OCI-LY7 (cell line): ENCODE data around the gene DTWD2. TPM values are rescaled to one million over a fixed set of nuclear protein-coding genes. Genes with fewer than 3 reads are reported as not detected.
"Not testable (repeated sequence)": the region's sequence is repeated elsewhere in the genome, so short reads cannot be mapped to it uniquely, and the experiment has no call there.

Experiments used
- BruUV-seq: library from RNA; stranded (reverse); fragments of 400-500 nt; replicated peaks from 2 replicates; lab custom pipeline; 2021; lab: Mats Ljungman, UMichigan
- CTCF ChIA-PET: fragments of 300-600 bp; sonication (Branson Sonifier 250); formaldehyde crosslinking; loops from one replicate; lab custom pipeline; 2022; ENCODE audit warnings: antibody characterized with exemption; ENCODE audit not compliant: unreplicated experiment; lab: Charles Lee
- POLR2A ChIA-PET: fragments of 300-600 bp; sonication (Branson Sonifier 250); formaldehyde crosslinking; loops from one replicate; lab custom pipeline; 2022; ENCODE audit warnings: antibody characterized with exemption; lab: Charles Lee
- DNase-seq: peaks from one replicate; pipeline ENCODE4 v3.0.0-alpha.2; 2015; ENCODE audit warnings: low spot score
- H2AFZ ChIP-seq: fragments of 200-600 bp; sonication (generic), shearing (Covaris generic); 2 replicates; pipeline ENCODE4 v1.6.1; 2014; ENCODE audit warnings: mild to moderate bottlenecking, antibody characterized with exemption, low read length, moderate library complexity
- H3K27ac ChIP-seq: fragments of 200-600 bp; sonication (generic); 2 replicates; pipeline ENCODE4 v1.5.1; 2014; ENCODE audit warnings: mixed run types, low read depth, mild to moderate bottlenecking, moderate library complexity, low read length, inconsistent platforms; ENCODE audit not compliant: poor library complexity, severe bottlenecking
- H3K36me3 ChIP-seq: fragments of 200-600 bp; sonication (generic); 2 replicates; pipeline ENCODE4 v1.6.1; 2014; ENCODE audit warnings: mild to moderate bottlenecking, antibody characterized with exemption, low read length, moderate library complexity, mixed read lengths; ENCODE audit not compliant: insufficient read depth
- H3K4me1 ChIP-seq: fragments of 200-600 bp; sonication (generic); 2 replicates; pipeline ENCODE4 v1.5.1; 2014; ENCODE audit warnings: mild to moderate bottlenecking, low read length; ENCODE audit not compliant: insufficient read depth, poor library complexity, severe bottlenecking
- H3K4me2 ChIP-seq: fragments of 200-600 bp; sonication (generic); 2 replicates; pipeline ENCODE4 v1.6.1; 2014; ENCODE audit warnings: mild to moderate bottlenecking, low read length
- H3K4me3 ChIP-seq: fragments of 200-600 bp; sonication (generic); 2 replicates; pipeline ENCODE4 v1.5.1; 2014; ENCODE audit warnings: mild to moderate bottlenecking, low read depth, low read length; ENCODE audit not compliant: poor library complexity, severe bottlenecking
- H3K79me2 ChIP-seq: fragments of 200-600 bp; sonication (generic); 2 replicates; pipeline ENCODE4 v1.6.1; 2016; ENCODE audit warnings: low read depth, mild to moderate bottlenecking, low read length, moderate library complexity, mixed read lengths; ENCODE audit not compliant: insufficient read depth
- H3K9me2 ChIP-seq: fragments of 200-600 bp; sonication (generic); 2 replicates; pipeline ENCODE4 v1.6.1; 2016; ENCODE audit warnings: mild to moderate bottlenecking, low read length, mixed read lengths; ENCODE audit not compliant: insufficient read depth
- H3K9me3 ChIP-seq: fragments of 200-600 bp; sonication (generic); 2 replicates; pipeline ENCODE4 v1.6.1; 2014; ENCODE audit warnings: mild to moderate bottlenecking, mixed run types, low read length, mixed read lengths
- H4K20me1 ChIP-seq: fragments of 200-600 bp; sonication (generic); 2 replicates; pipeline ENCODE4 v1.6.1; 2014; ENCODE audit warnings: mild to moderate bottlenecking, antibody characterized with exemption, low read length, moderate library complexity, mixed read lengths; ENCODE audit not compliant: insufficient read depth
- CTCF ChIP-seq: fragments of 200-600 bp; sonication (generic); conservative IDR thresholded peaks from 2 replicates; pipeline ENCODE4 v1.5.1; 2014; ENCODE audit warnings: mild to moderate bottlenecking, antibody characterized with exemption, low read length, moderate library complexity, mixed read lengths
- EZH2phosphoT487 ChIP-seq: fragments of 200-600 bp; sonication (generic); IDR thresholded peaks from 2 replicates; pipeline ENCODE4 v1.6.1; 2018; ENCODE audit warnings: low read depth, borderline replicate concordance, mild to moderate bottlenecking, mixed run types, antibody characterized with exemption, low read length, moderate library complexity, mixed read lengths
- intact Hi-C: fragments of 100-400 bp; cut with micrococcal nuclease; formaldehyde crosslinking; loops from one replicate; pipeline ENCODE4 v1.10.0; 2022; ENCODE audit not compliant: unreplicated experiment
- total RNA-seq, 2 experiments: library from RNA; depleted of rRNA in 1 of 2; stranded (reverse); fragments of >200 nt in 1 of 2; shearing (Covaris generic) in 1 of 2; gene quantifications; 2 replicates each; pipeline ENCODE4 v1.2.3, GENCODE V29; 2014 to 2022

DTWD2 gene
- total RNA-seq, 2 experiments from 2014 or later: 4.2 to 6.4 TPM

- Histone ChIP-seq H3K27ac (no peak overlapping the region), H3K36me3 (no peaks in the 10 kb centered on the region; the same call in 1 of the 2 replicates), H3K4me1 (peaks cover 9% of the 10 kb centered on the region), H4K20me1 (no peaks in the 10 kb centered on the region), H3K79me2 (no peaks in the 10 kb centered on the region), H3K9me2 (no peaks in the 10 kb centered on the region), H2AFZ (no peak overlapping the region), H3K9me3 (peaks cover 35% of the 10 kb centered on the region), H3K4me2 (no peak overlapping the region), H3K4me3 (no peak overlapping the region)
- ChIA-PET POLR2A (interaction anchor here (0.6 to 1.3 kb wide), 5 partner anchors 20 to 342 kb away, joined by 3 to 12 read pairs (median 3); no protein-coding TSS in a partner anchor), CTCF (no interaction called here)
- intact Hi-C loops: no loop called here
- TF ChIP-seq CTCF (no peak), EZH2phosphoT487 (no peak)
- DNase-seq: no peak
- BruUV-seq: no TSS peak
Observed at GRCh38 chr5:118994595-118994994, 6.2 kb upstream of the DTWD2 start.

DNA sequence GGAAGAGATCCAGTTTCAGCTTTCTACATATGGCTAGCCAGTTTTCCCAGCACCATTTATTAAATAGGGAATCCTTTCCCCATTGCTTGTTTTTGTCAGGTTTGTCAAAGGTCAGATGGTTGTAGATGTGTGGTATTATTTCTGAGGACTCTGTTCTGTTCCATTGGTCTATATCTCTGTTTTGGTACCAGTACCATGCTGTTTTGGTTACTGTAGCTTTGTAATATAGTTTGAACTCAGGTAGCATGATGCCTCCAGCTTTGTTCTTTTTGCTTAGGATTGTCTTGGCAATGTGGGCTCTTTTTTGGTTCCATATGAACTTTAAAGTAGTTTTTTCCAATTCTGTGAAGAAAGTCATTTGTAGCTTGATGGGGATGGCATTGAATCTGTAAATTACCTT is 4.8 kb upstream of the DTWD2 start:
- CTCF ChIA-PET, BruUV-seq, H3K9me2 ChIP-seq, H3K27ac ChIP-seq, H3K36me3 ChIP-seq, intact Hi-C loops, DNase-seq, H3K4me3 ChIP-seq, H2AFZ ChIP-seq, H3K79me2 ChIP-seq, POLR2A ChIA-PET, H3K4me2 ChIP-seq, H4K20me1 ChIP-seq: not testable (repeated sequence)
- Histone ChIP-seq H3K4me1 (peaks cover 19% of the 10 kb centered on the region), H3K9me3 (peaks cover 35% of the 10 kb centered on the region)

DNA sequence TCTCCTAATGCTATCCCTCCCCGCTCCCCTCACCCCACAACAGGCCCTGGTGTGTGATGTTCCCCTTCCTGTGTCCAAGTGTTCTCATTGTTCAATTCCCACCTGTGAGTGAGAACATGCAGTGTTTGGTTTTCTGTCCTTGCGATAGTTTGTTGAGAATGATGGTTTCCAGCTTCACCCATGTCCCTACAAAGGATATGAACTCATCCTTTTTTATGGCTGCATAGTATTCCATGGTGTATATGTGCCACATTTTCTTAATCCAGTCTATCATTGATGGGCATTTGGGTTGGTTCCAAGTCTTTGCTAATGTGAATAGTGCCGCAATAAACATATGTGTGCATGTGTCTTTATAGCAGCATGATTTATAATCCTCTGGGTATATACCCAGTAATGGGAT is 3.7 kb upstream of the DTWD2 start:
- H3K4me2 ChIP-seq, POLR2A ChIA-PET, H3K4me3 ChIP-seq, H3K79me2 ChIP-seq, intact Hi-C loops, BruUV-seq, H4K20me1 ChIP-seq, H3K36me3 ChIP-seq, H3K9me2 ChIP-seq, H3K27ac ChIP-seq, CTCF ChIA-PET, DNase-seq, H2AFZ ChIP-seq: not testable (repeated sequence)
- Histone ChIP-seq H3K4me1 (peaks cover 26% of the 10 kb centered on the region), H3K9me3 (peaks cover 26% of the 10 kb centered on the region)

DNA sequence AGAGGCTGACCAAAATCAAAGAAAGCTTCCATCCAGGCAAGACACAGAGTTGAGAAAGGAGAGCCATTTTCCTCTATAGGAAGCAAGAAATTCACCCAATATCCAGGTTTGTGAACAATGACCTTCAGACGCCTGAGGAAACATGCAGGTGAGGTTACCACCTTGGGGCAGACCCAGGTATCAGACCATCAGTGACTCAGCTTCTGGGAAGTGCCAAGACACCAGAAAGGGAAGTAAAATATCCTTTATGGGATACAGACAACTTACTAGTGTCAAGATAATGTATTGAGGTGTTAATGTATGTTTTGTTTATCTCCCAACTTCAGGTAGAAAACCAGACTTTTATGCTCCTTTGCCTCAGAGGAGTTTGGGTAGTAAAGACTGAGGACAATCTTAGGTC is 2.2 kb upstream of the DTWD2 start:
- H3K4me2 ChIP-seq: no peak overlapping the region
- H3K9me3 ChIP-seq: peaks cover 11% of the 10 kb centered on the region
- H3K9me2 ChIP-seq: no peaks in the 10 kb centered on the region
- no peak overlapping the region for H3K4me3 ChIP-seq
- peaks cover 33% of the 10 kb centered on the region for H3K4me1 ChIP-seq
- H4K20me1 ChIP-seq: no peaks in the 10 kb centered on the region
- H2AFZ ChIP-seq: peak overlapping the region; percentile 2; the same call in 1 of the 2 replicates
- no TSS peak for BruUV-seq
- ChIA-PET CTCF (no interaction called here), POLR2A (interaction anchor here (1.3 kb wide), 1 partner anchor 32 kb away, joined by 3 read pairs; no protein-coding TSS in a partner anchor)
- no peaks in the 10 kb centered on the region; the same call in 1 of the 2 replicates for H3K79me2 ChIP-seq
- intact Hi-C loops: no loop called here
- H3K36me3 ChIP-seq: no peaks in the 10 kb centered on the region; the same call in 1 of the 2 replicates
- TF ChIP-seq EZH2phosphoT487 (no peak), CTCF (no peak)
- no peak for DNase-seq
- no peak overlapping the region for H3K27ac ChIP-seq
